Cardiac muscle cell (in vitro differentiated cells and primary cell): ENCODE results near the gene AQP6. TPM values are rescaled to one million over a fixed set of nuclear protein-coding genes. Genes with fewer than 3 reads are reported as not detected.

Source experiments
- DNase-seq, 2 donors: peaks; one replicate each; pipeline versions ENCODE4 v3.0.0 to v3.0.0-alpha.2; 2010 to 2017; ENCODE audit warnings: low read depth in 1 of 2, low spot score in 1 of 2
- H3K27ac ChIP-seq: fragments of 200-600 bp; sonication (generic); 2 replicates; pipeline ENCODE4 v1.5.1; 2016
- H3K27me3 ChIP-seq: fragments of 200-600 bp; sonication (generic); 2 replicates; pipeline ENCODE4 v1.6.0; 2016; ENCODE audit warnings: control low read depth
- H3K36me3 ChIP-seq: fragments of 200-600 bp; sonication (generic); 2 replicates; pipeline ENCODE4 v1.5.1; 2016; ENCODE audit warnings: control low read depth
- H3K4me1 ChIP-seq: fragments of 200-600 bp; sonication (generic); 2 replicates; pipeline ENCODE4 v1.8.1; 2017; ENCODE audit warnings: low read depth, mild to moderate bottlenecking, mixed run types
- H3K4me3 ChIP-seq: fragments of 200-600 bp; sonication (generic); 2 replicates; pipeline ENCODE4 v1.5.1; 2016; ENCODE audit warnings: mild to moderate bottlenecking
- H3K9me3 ChIP-seq: fragments of 200-600 bp; sonication (generic); 2 replicates; pipeline ENCODE4 v1.5.1; 2017; ENCODE audit warnings: low read depth, mild to moderate bottlenecking, control low read depth
- polyA plus RNA-seq: library from polyadenylated mRNA; unstranded; fragments of >200 nt; fragmentation: Nextera tagmentation; extraction: Ambion mirVana; gene quantifications from 2 replicates; pipeline ENCODE4 v1.2.1, GENCODE V29; 2016
- total RNA-seq: library from RNA; depleted of rRNA; stranded (reverse); fragments of >200 nt; gene quantifications from 2 replicates; pipeline ENCODE4 v1.2.3, GENCODE V29; 2016
- TF ChIP-seq, protein P1 (sequence below): IDR thresholded peaks from 2 replicates; pipeline ENCODE4 v1.5.1; 2012; ENCODE audit warnings: low read depth, mild to moderate bottlenecking, low read length

Gene AQP6
- total and polyA plus RNA-seq, 2 experiments from 2014 or later: 0.26 to 1.8 TPM

DNA sequence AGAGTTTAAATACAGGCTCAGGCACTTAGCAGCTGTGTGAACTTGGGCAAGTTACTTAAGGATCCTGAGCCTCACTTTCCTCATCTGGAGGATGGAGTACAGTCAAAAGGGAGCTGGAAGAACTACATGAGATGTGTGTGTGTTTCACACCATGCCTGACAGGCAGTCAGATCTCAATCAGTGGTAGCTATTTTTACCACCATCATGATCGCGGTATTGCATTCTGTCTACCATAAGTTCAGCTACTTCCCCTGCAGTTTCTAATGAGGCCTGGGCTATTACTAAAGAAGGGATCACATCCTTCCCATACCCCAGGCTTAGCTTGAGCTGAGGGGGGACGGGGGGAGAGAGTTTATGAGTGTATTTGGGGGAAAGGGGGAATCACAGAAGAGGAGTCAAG is 7.0 kb downstream of the AQP6 start:
- H3K4me1 ChIP-seq: peaks cover 41% of the 10 kb centered on the region

DNA sequence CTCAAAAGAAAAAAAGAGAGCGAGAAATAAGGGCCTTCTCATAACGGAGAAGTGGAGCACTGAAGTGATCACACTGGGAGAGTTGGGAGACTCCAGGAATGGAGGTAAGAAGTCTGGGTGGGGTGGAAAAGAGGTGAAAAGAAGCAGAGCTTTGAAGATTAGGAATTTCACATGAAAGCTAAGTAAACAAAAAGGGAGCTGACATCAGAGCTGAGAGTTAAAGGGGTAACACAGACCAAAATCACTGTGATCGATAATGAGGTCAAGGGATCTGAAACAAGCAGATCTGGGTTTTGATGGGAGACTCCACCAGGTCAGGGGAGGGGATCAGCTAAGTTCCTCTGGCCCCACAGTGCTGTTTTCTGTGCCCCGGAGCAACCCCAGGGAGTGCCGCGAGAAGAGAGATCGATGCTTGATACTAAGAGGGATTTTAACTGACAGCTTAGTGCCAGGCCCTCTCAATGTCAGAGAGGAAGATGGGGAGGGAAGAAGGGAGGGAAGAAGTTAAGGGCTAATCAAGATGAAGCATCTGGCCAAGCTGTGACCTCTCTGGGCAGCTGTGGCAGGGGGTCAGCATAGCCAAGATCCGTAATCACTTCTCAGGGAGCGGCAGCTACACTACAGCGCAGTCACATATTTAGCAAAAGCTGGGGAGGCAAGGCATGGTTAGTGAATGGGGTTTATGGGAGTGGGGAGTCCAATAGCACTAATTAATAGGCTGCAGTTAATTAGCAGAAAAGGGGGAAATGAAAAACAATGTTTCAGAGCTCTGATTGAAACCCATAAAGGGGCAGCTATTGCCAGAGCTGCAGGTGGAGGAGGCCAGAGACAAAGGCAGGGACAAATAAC is 8.0 kb downstream of the AQP6 start:
- Histone ChIP-seq H3K9me3 (no peaks in the 10 kb centered on the region), H3K4me3 (no peak overlapping the region), H3K27ac (no peak overlapping the region), H3K4me1 (peaks cover 37% of the 10 kb centered on the region), H3K27me3 (no peaks in the 10 kb centered on the region), H3K36me3 (no peaks in the 10 kb centered on the region)
- TF ChIP-seq, protein P1, sequence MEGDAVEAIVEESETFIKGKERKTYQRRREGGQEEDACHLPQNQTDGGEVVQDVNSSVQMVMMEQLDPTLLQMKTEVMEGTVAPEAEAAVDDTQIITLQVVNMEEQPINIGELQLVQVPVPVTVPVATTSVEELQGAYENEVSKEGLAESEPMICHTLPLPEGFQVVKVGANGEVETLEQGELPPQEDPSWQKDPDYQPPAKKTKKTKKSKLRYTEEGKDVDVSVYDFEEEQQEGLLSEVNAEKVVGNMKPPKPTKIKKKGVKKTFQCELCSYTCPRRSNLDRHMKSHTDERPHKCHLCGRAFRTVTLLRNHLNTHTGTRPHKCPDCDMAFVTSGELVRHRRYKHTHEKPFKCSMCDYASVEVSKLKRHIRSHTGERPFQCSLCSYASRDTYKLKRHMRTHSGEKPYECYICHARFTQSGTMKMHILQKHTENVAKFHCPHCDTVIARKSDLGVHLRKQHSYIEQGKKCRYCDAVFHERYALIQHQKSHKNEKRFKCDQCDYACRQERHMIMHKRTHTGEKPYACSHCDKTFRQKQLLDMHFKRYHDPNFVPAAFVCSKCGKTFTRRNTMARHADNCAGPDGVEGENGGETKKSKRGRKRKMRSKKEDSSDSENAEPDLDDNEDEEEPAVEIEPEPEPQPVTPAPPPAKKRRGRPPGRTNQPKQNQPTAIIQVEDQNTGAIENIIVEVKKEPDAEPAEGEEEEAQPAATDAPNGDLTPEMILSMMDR: no peak
- no peak for DNase-seq

More for the DNA sequence above, 7.0 kb downstream of the AQP6 start:
- DNase-seq: no peak
- Histone ChIP-seq H3K4me3 (no peak overlapping the region), H3K9me3 (no peaks in the 10 kb centered on the region), H3K27me3 (no peaks in the 10 kb centered on the region), H3K36me3 (no peaks in the 10 kb centered on the region), H3K27ac (no peak overlapping the region)
- TF ChIP-seq, protein P1: no peak

DNA sequence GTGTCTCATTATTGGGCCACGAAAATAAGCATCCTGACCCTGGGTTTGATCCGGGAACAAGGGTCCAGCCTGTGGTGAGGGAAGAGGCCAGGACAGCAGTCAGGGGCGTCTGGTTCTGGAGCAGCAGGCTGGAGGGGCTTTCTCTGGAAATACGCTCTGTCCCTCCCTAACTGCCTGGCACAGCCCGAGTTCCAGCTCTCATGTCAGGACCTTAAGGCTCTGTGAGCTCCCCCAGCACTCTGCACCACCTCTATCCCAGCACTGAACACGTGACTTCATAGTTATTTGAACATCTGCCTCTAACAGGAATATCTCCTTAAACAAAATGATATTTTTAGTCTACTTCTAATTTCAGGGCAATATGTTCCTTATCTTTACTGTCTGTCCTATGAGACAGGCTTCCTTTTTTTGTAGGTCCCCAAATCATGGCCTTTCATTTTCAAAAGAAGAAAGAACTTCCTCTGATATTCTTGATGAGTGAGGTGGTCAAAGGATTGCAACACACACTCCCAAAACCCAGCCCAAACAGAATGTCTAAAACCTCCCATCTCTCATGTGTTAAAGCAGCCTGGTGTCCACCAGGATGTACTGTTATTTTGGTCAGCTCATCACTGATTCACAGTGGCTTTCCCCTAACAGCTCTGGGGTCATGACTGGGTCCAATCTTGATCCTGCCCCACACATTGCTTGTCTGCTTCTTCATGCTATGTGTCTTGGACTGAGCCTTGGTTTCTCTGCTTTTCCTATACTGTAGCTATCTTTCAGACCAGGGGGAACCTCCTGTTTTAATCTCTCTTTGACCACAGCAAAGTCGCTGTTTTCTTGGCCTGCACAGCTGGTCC is 9.7 kb downstream of the AQP6 start:
- H3K4me1 ChIP-seq: peaks cover 36% of the 10 kb centered on the region
- no peaks in the 10 kb centered on the region for H3K27me3 ChIP-seq
- no peak overlapping the region for H3K4me3 ChIP-seq
- H3K36me3 ChIP-seq: no peaks in the 10 kb centered on the region
- TF ChIP-seq, protein P1: no peak
- H3K9me3 ChIP-seq: no peaks in the 10 kb centered on the region
- H3K27ac ChIP-seq: no peak overlapping the region
- peak in 1 of 2 donors; percentile 52 for DNase-seq

DNA sequence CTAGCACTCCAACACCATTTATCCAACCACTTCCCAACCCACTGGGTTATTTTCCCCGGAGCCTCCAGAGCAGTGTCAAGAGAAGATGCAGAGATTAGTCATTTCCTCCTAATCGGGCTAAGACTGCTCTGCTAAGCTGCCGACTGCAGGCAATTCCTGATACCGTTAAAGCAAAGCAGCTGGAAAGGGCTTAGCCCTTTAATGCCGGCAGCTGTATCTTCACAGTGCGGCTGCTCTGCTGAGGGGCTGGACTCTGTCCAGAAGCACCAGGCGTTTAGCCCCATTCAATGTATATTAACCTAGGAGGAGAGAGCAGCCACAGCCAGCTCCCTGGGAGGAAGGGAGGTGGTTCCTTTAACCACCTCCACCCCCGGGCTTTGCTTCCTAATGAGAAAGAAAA is 11.1 kb downstream of the AQP6 start:
- DNase-seq: peak; percentile 62 to 92

More for the DNA sequence above, 11.1 kb downstream of the AQP6 start:
- Histone ChIP-seq H3K4me1 (peaks cover 36% of the 10 kb centered on the region), H3K4me3 (no peak overlapping the region), H3K9me3 (no peaks in the 10 kb centered on the region), H3K27ac (peak overlapping the region; percentile 41), H3K36me3 (no peaks in the 10 kb centered on the region), H3K27me3 (no peaks in the 10 kb centered on the region)
- TF ChIP-seq, protein P1: peak; percentile 8
